H4 (cell line): ENCODE data around the gene ZSWIM5. TPM values are rescaled to one million over a fixed set of nuclear protein-coding genes. Genes with fewer than 3 reads are reported as not detected.
"Not testable (repeated sequence)": the region's sequence is repeated elsewhere in the genome, so short reads cannot be mapped to it uniquely, and the experiment has no call there.

Experiments
- DNase-seq: peaks from one replicate; pipeline ENCODE4 v3.0.0-alpha.2; 2015; ENCODE audit warnings: low spot score
- total RNA-seq: library from RNA; depleted of rRNA; stranded (reverse); fragments of >200 nt; shearing (Covaris generic); gene quantifications from 2 replicates; pipeline ENCODE4 v1.2.3, GENCODE V29; 2014

Gene ZSWIM5
- total RNA-seq, 1 experiment from 2014 or later, result 1.6 TPM

DNA sequence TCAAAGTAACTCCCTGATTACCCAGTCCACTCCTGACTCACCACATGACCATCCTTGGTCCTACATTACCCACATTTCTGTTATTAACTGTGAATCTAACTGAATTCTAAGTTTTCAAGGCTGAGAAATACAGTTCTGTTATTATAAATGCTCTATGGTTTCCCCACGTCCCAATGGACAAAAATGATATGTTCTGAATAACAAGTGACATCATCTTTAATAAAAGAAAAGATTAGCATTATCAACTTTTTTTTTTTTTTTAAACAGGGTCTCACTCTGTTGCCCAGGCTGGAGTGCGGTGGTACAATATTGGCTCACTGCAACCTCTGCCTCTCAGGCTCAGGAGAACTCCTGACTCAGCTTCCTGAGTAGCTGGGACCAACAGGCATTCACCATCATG lies 59.6 kb downstream of the ZSWIM5 start:
- no peak for DNase-seq

DNA sequence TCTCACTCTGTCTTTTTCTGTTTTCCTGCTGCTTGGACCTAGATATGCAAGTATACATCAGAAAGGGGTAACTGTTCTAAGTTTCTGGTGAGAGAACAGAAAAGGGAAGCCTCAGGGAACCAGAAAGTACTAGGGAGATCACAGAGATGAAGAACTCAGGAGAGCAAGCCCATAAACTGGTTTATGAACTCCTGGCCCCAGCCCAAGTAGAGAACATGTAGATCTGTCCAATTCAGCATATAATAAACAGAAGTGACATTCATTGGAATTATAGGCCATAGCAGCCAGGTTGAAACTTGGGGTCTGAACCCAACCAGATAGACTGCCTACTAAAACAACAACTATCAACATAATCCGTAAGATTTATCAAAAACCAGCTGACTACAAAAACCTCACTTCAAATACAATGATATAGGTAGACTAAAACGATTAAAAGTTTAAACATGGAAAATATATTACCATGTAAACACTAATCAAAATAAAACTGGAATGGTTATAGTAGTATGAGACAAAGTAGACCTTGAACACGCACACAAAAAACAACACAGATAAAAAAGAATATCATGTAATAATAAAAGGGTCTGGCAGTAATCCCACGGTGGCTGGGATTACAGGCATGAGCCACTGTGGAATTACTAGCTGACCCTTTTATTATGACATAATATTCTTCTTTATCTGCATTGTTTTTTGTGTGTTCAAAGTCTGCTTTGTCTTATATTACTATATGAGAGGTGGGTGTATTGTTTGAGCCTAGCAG lies 65.0 kb downstream of the ZSWIM5 start:
- DNase-seq, result no peak

DNA sequence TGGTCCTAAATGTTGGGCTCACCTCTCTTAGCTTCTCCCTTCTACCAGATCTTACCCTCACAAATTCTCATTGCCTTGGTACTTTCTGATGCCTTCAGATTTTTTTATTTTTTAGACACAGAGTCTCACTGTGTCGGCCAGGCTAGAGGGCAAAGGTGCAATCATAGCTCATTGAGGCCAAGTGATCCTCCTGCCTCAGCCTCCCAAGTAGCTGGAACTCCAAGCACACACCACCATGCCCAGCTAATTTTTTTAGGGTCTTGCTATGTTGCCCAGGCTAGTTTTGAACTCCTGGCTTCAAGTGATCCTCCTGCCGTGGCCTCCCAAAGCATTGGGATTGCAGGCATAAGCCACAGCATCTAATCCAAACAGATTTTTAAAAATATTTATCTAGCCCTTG lies 69.4 kb downstream of the ZSWIM5 start:
- DNase-seq, result no peak

DNA sequence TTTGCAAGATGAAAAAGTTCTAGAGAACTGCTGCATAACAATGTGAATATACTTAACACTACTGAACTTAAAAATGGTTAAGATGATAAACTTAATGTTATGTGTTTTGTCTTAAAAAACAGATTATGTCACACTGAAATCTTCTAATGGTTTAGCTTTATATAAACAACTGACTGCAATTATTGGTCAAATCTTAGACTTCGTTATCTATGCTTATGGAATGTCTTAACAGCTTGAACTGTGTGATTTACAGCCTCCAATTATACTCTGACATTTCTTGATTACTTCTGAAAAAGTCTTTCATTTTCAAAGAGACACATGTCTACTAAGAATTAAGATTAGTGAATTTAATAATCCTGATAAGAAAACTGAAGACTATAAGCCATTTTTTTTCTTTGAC lies 71.1 kb downstream of the ZSWIM5 start:
- DNase-seq, result no peak

DNA sequence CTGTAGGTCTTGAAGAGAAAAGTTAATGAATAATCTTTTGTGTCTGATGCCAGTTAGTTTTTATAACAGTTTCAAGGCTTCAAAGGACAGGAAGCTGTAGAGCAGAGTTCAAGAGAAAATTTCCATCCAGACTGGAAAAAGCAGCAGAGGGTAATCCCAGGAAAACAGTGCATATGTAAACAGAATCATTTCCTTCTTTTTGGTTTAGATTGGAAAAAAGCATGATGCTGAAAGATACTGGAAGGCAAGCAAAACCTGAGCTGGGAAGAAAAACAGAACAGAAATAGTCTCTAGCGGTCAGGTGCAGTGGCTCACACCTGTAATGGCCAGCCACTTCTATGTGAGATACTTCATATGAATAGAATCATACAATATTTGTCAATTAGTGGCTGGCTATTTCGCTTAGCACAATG lies 71.9 kb downstream of the ZSWIM5 start:
- DNase-seq, result no peak

DNA sequence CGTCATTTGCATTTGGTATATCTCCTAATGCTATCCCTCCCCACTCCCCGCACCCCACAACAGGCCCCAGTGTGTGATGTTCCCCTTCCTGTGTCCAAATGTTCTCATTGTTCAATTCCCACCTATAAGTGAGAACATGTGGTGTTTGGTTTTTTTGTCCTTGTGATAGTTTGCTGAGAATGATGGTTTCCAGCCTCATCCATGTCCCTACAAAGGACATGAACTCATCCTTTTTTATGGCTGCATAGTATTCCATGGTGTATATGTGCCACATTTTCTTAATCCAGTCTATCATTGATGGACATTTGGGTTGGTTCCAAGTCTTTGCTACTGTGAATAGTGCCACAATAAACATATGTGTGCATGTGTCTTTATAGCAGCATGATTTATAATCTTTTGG lies 73.7 kb downstream of the ZSWIM5 start:
- DNase-seq, result not testable (repeated sequence)

DNA sequence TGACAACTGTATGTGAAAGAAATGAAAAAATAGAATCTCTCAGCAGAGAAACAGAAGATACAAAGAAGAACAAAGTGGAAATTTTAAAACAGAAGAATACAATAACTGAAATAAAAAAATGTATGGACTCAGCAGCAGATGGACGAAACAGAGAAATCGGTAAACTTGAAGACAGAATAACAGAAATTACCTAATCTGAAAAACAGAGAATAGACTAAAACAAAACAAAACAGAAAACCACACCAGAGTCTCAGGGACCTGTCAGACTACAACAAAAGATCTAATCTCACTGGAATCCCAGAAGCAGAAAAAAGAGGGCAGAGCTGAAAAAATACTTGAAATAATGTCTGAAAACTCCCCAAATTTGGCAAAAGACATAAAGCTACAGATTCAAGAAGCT lies 83.0 kb downstream of the ZSWIM5 start:
- DNase-seq, result no peak

DNA sequence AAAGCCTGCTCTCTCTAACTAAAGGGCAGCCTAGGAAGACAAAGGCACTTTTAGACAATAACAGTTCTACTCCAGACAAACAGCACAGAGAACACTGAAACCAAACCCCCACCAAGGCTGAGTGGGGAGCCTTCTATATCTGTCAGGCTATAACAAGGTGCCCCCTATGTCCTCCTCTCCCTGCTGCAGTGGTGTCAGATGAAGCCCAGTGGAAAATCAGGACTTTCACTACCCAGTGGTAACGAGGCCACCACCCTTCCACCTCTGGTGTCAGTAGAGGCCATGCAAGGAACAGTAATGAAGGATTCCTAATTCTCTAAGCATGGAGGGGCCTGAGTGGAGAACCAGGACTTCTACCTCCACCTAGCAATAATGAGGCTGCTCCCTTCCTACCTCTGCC lies 83.7 kb downstream of the ZSWIM5 start:
- no peak for DNase-seq

DNA sequence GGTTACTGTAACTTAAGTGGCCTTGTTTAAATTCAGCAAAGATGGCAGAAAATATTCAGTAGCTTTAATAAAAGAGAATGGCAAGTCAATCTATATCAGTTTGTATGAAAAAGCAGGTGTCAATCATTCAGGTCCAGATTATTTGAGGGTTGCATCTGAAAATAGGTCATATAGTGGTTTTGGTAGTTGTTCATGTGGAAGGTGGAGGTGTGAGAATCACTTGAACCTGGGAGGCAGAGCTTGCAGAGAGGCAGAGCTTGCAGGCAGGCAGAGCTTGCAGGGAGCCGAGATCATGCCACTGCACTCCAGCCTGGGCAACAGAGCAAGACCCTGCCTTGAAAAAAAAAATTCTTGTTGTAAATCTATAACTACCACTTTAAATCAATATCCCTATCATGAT lies 88.6 kb downstream of the ZSWIM5 start:
- no peak for DNase-seq

DNA sequence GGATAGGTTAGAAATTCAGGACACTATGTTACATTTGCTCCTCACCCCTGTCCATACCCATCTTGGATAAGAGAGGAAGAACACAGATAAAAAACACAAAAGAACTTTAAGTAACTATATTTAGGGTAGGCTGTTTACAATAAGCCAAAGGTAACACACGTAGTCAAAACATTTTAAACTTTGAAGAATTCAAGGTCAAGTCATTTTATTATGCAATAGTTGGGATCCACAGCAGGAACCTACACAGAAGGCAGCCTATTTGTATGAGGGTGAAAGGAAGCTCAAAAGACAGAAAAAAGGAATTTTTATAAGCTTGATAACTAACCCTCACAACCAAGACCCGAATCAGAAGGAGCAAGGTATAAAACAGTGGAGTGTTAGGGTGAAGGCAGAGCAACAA lies 89.6 kb downstream of the ZSWIM5 start:
- DNase-seq, result no peak

DNA sequence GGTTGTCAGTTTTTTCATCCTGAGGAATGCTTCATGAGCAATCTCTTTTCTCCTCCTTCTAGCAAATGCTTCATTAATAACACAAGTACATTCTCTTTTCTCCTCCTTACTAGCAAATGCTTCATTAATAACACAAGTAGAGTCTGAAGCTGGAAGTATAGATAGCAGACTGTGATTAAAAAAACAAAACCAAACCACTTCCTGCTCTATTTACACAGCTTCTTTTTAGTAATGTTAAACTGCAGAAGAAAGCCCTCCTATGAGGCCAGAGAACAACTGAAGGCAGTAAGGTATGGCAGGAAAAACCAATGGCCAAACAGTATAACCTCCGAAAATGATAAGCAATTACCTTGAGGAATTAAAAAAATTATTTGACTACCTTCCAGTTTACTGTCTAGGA lies 90.1 kb downstream of the ZSWIM5 start:
- no peak for DNase-seq

DNA sequence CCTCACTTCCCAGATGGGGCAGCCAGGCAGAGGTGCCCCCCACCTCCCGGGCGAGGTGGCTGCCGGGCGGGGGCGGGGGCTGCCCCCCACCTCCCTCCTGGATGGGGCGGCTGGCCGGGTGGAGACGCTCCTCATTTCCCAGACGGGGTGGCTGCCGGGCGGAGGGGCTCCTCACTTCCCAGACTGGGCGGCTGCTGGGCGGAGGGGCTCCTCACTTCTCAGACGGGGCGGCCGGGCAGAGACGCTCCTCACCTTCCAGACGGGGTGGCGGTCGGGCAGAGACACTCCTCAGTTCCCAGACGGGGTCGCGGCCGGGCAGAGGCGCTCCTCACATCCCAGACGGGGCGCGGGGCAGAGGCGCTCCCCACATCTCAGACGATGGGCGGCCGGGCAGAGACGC lies 91.2 kb downstream of the ZSWIM5 start:
- not testable (repeated sequence) for DNase-seq

DNA sequence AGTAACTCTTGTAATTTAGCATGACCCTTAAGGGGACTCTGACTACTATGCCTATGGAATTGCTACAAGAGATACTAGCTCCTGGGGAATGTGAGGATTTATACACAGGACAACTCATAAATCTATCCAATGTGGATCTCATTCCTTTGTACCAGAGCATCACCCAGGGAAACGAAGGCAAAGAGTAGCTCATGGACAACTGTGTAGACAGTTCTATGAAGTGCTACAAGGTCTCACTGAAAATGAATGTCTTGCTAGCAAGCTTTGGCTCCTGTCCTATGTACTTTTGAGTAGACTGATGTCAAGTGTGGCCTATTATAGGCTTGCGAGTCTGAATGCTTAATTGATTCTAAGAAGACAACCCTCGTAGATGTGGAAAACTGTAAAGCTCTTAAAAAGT lies 93.7 kb downstream of the ZSWIM5 start:
- no peak for DNase-seq

DNA sequence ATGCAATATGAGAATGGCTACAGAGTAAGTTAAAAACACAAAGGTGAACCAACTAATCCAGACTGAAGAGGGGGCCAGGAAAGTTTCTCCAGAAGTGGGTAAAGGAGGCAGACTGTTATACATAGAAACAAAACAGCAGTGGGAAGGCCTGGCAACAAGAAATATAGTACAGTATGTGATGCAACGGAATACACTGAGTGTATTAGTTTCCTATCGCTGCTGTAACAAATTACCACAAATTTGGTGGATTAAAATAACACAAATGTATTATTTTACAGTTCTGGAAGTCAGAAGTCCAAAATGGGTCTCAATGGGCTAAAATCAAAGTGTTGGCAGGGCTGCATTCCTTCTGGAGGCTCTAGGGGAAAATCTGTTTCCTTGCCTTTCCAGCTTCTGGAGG lies 95.2 kb downstream of the ZSWIM5 start:
- no peak for DNase-seq

DNA sequence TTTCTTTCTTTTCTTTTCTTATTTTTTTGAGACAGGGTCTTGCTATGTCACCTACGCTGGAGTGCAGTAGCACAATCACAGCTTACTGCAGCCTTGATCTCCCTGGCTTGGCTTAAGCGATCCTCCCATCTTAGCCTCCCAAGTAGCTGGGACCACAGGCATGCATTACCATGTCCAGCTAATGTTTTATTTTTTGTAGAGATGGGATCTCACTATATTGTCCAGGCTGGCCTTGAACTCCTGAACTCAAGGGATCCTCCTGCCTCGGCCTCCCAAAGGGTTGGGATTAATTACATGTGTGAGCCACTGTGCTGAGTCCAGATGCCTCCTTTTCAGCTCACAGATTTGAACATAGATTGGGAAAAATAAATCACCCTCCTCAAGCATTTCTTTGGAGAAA lies 98.6 kb downstream of the ZSWIM5 start:
- DNase-seq, result no peak

DNA sequence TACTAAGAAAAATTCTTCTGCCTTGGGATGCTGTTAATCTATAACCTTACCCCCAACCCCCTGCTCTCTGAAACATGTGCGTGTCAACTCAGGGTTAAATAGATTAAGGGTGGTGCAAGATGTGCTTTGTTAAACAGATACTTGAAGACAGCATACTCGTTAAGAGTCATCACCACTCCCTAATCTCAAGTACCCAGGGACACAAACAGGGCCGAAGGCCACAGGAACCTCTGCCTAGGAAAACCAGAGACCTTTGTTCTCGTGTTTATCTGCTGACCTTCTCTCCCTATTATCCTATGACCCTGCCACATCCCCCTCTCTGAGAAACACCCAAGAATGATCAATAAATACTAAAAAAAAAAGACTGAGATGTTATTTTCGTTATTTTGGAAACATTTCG lies 99.5 kb downstream of the ZSWIM5 start:
- DNase-seq, result not testable (repeated sequence)

DNA sequence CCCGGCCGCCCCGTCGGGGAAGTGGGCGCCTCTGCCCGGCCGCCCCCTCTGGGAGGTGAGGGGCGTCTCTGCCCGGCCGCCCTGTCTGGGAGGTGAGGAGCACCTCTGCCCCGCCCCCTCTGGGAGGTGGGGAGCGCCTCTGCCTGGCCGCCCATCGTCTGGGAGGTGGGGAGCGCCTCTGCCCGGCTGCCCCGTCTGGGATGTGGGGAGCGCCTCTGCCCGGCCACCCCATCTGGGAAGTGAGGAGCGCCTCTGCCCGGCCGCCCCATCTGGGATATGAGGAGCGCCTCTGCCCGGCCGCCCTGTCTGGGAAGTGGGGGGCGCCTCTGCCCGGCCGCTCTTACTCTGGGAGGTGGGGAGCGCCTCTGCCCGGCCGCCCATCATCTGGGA lies 100.3 kb downstream of the ZSWIM5 start:
- not testable (repeated sequence) for DNase-seq

DNA sequence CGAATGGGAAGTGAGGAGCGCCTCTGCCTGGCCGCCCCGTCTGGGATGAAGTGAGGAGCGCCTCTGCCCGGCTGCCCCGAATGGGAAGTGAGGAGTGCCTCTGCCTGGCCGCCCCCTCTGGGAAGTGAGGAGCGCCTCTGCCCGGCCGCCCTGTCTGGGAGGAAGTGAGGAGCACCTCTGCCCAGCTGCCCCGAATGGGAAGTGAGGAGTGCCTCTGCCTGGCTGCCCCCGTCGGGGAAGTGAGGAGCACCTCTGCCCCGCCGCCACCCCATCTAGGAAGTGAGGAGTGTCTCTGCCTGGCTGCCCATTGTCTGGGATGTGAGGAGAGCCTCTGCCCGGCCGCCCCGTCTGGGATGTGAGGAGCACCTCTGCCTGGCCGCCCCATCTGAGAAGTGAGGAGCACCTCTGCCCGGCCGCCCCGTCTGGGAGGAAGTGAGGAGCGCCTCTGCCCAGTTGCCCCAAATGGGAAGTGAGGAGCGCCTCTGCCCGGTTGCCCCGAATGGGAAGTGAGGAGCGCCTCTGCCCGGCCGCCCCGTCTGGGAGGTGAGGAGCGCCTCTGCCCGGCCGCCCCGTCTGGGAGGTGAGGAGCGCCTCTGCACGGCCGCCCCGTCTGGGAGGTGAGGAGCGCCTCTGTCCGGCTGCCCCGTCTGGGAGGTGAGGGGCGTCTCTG lies 100.8 kb downstream of the ZSWIM5 start:
- DNase-seq, result not testable (repeated sequence)

DNA sequence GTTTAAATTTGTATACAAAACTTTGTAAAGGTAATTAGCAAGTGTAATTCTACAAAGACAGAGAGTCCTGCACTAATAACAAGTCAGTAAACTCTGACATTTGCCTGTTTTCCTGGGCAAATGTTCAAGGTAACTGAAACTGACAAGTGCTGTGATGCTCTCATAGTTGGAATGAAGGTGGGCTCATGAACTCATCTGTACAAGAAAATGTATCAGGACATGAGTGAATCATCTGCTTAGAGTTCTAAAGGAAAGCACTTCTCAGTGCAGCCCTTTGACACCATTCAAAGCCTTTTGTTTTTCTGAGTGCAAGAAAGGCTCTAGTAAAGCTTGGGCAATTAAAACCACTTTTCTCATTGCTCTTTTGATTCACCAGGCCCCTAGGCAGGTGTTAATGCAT lies 102.9 kb downstream of the ZSWIM5 start:
- no peak for DNase-seq

DNA sequence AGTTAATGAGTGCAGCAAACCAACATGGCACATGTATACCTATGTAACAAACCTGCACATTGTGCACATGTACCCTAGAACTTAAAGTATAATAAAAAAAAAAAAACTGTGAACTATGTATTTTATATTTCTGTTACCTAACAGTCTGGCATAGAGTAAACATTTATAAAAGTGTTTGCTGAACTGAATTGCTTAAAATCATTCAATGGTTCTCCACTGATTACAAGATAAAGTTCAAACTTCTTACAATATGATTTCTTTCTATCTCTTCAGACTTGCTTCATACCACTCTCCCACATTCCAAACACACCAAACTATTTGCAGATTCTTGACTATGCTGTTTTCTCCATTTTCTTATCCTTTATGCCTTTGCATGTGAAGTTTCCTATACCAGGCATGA lies 104.5 kb downstream of the ZSWIM5 start:
- no peak for DNase-seq

DNA sequence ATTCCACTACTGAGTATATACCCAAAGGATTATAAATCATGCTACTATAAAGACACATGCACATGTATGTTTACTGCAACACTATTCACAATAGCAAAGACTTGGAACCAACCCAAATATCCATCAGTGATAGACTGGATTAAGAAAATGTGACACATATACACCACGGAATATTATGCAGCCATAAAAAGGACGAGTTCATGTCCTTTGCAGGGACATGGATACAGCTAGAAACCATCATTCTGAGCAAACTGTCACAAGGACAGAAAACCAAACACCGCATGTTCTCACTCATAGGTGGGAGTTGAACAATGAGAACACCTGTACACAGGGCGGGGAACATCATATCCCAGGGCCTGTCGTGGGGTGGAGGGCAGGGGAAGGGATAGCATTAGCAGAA lies 104.9 kb downstream of the ZSWIM5 start:
- DNase-seq, result not testable (repeated sequence)

DNA sequence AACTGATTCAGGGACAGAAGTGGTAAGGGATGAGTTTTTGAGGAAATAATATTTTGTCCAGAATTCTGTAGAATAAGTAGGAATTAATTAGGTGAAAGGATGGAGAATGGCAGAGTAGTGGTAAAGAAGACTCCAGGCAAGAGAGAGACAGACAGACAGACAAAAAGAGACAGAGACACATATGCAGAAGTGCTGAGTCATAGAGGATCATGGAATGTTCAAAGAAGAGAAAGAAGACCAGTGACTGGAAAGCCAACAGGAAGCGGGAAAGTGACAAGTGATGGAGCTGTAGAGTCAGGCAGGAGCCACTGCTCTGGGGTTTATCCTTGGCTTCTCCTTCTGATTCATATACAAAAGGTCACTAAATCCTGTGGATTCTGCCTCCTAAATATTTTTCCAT lies 108.5 kb downstream of the ZSWIM5 start:
- no peak for DNase-seq

DNA sequence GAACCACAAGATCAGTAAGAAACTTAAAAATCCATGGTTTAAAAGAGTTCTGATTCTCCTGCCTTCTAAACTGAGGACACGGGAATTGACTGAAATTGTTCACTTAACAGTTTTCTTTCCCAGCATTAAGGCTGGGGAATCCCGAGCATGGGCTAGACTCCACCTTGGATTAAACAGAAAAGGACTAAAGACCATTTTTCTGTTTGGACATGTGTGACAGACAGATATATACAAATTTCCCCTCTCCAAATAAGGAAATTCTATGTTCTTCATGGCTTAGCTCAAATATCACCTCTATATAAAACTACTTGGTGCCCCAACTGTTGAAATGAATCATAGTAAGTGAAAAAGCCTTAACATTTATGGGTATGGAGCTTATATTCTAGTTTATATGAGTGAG lies 109.3 kb downstream of the ZSWIM5 start:
- DNase-seq, result no peak

DNA sequence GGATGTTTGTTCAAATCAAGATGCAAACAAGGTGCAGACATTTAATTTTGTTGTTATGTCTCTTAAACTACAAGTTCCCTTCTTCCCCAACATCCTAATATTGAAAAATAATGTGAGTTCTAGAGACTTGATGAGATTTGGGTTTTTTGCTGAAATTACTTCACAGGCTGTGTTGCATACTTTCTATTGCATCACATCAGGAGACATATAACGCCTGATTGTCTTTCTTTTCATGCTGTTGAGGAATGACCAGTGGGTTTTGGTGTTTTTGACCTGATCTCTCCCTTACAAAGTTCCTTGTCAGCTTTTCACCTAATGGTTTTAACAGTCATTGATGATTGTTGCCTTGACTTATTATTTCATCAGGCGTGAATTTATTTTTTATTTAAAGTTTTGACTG lies 111.0 kb downstream of the ZSWIM5 start:
- no peak for DNase-seq
